ENCODE results near the gene FOXK1. TPM values are rescaled to one million over a fixed set of nuclear protein-coding genes. Genes with fewer than 3 reads are reported as not detected.

The FOXK1 gene
- total RNA-seq, 1 donor from 2014 or later, result 56.3 TPM

DNA sequence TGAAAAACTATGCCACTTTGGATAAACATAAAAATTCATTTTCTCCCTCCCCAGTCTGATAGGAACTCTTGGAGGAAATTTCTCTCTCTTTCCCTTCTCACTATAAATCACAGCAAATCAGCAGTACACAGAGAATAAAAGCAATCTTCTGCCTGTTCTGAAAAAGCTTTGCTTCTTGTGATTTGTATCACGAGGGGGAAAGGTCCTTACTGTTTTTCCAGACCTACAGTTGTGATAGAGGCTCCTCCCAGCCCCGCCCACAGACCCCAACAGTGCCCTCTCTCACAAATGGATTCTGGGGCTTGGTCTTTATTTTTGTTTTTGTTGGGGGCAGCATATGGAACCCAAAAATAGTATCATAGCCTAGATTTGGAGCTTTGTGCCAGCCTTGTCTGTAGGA is 12.2 kb downstream of the FOXK1 start:
- DNase-seq (ENCODE audit: extremely low read depth, low read depth, low spot score), result no peak

DNA sequence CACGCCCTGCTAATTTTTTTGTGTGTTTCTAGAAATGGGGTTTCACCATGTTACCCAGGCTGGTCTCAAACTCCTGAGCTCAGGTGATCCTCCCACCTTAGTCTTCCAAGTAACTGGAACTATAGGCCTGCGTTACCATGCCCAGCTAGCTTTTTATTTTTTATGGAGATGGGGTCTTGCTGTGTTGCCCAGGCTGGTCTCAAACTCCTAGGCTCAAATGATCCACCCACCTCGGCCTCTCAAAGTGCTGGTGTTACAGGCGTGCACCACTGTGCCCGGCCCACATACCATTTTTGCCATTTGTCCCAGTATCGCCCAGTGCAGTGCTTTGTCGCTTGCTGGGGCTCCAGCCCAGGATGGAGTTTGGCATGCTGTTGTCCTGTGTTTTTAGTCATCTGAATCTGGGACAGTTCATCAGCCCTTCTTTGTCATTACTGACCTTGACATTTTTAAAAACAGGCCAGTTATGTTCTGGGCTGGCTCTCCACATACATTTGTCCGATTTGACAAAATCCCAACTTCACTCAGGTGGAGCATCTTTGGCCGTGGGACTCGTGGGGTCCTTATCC is 16.7 kb downstream of the FOXK1 start:
- DNase-seq (ENCODE audit: extremely low read depth, low read depth, low spot score), result no peak

DNA sequence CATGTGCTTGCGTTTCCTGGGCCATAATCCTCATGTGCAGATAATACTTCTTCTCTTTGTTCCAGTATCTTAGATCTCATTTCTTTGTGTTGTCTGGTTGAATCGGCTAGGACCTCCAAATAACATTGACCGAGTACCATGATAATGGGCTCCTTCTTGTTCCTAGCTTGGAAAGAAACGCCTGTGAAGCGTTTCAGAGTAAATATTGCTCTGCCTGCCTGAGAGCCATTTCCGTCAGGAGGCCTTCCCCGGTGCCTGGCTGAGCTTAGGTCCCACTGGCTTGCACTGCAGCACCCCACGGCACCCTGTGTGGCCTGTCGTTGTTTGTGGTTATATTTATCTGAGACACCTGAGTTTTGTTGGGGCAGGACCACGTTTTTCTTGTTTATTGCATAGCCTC is 17.7 kb downstream of the FOXK1 start:
- no peak for DNase-seq (ENCODE audit: extremely low read depth, low read depth, low spot score)

DNA sequence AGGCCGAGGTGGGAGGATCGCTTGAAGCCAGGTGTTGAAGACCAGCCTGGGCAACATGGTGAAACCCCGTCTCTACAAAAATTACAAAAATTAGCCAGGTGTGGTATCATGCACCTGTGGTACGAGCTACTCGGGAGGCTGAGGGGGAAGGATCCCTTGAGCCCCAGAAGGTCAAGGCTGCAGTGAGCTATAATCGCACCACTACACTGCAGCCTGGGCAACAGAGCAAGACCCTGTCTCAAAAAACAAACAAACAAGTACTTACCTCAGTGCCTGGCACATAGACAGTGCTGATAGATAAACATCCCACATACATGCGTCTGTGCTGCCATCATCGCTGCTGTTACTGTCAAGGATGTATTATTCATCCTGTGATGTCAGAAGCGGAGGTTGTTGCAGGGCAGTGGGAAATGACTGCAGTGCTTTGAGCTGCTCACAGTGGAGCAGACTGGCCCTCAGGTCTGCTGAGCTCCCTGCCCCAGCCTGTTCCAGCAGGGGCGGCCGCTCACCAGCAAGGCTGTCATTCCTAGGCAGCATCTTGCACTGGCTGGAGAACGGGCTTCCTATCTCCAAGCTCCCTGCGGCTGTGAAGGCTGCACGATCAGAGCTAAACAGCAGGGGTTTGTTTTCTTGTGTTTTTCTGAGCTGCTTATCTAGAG is 18.6 kb downstream of the FOXK1 start:
- DNase-seq (ENCODE audit: extremely low read depth, low read depth, low spot score), result peak; percentile 94

DNA sequence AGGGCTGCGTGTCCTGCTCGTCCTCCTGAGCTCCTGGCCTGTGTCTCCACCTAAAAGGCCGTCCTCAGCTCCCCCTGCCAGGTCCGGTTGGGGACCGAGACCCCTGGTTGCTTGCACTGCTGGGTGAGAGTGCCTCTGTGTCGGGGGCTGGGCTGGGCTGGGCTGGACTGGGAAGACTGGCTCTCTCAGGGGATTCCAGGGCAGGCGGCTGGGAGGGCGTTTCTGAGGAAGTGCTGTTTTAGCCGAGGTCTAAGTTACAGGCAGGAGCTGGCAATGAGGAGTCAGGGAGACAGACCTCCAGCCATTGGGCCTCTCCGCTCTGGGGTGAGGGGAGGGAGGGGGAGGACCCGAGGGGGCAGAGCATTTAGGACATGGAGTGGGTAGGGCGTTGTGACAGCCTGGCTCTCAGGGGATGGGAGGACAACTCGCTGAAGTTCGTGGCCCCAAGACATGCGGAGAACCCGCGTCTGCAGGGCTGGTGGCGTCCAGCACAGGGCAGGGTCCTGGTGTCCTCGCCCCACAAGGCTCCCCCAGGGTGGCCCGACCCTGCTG is 20.9 kb downstream of the FOXK1 start:
- DNase-seq (ENCODE audit: extremely low read depth, low read depth, low spot score), result no peak

DNA sequence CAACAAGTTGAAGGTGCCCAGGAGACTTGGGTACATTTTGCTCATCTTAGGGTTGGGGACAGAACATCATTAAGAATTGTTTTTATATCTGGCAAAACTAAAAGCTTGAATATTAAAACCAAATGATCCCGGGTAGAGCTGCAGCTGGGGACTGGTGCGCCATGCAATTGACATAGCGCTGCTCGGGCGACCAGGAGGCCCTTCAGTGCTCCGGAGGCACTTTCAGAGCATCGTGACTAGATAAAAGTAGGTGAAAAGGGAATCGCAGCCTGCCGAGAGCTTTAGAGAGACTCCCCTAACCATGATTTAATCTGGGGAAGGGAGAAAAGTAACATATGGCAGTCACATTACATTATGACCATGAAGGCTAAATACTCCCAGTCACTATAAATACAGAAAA is 21.4 kb downstream of the FOXK1 start:
- no peak for DNase-seq (ENCODE audit: extremely low read depth, low read depth, low spot score)

DNA sequence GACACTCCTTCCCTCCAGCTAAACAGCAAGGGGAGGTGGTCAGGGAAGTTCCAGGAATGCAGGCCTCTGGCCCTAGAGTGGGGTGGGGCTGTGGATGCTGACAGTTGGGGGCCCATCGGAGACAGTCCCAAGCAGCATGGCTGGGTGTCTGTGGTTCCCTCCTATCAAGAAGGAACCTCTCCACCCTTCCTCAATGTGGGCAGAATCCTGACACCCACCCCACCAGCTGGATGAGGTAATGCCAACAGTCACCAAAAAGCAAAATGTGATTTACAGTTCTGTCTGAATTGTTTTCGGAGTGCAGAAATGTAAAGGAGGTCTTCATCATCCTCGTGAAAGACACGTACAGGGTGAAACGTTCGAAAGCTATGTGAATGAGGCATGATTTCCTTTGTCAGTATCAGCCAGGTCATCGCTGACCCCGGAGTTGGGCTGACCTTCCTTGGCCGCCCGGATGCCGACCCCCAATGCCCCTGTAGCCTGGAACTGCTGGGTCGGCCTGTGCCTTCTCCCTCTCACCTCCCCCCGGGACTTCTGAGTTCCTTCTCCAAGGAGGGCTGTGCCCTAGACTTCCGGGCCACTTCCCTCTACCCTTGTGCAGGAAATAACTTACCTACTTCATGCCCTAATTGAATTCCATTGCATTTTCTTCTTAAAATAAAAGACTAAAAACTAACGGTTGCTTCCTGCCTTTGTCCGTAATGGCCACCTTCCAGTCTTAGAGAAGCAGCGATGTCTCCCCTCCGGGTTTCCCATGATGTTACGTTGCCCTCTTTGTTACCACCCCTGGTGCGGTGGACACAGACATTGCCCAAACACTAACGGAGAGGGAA is 24.5 kb downstream of the FOXK1 start:
- DNase-seq (ENCODE audit: extremely low read depth, low read depth, low spot score), result peak; percentile 76

DNA sequence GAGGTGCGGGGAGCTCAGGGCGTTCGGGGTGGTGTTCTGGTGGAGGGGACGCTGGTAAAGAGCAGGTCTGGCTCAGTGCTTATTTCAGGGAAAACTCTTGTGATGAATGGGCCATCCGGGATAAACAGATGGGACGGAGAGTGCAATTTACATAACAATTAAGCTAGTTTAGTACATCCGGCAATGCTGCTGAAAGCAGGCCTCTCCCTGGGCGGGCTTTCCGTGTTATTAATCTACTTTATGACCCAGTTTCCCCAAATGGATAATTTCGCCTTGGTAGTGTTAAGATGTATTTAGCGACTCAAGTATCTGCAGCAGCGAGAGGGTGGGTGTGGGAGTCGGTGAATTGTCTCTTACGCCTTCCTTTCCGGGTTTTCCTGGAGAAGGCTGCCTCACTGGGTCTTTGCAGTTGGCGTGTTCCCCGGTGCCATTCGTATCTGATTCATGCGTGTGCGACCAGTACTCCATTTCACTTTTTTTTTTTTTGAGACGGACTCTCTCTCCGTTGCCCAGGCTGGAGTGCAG is 25.2 kb downstream of the FOXK1 start:
- DNase-seq (ENCODE audit: extremely low read depth, low read depth, low spot score), result no peak

DNA sequence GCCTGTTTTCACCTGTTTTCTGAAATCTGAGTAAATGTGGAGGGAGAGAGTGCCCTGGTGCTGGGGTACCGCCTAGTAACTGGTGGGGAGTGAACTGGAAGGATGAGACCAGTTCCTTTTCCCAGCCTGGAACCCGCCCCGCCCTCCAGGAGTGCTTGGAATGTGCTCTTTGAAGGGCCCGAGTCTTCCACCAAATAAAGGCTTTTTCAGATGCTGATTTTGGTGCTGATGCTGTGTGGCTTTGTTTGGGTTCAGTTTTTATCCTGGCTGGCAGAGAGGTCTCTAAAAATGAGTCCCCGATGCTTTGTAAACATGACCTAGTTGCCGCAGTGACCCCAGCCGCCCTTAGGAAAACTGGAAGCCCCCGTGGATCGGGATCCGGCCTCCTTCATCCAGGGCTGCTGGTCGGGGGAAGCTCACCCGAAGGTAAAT is 25.9 kb downstream of the FOXK1 start:
- no peak for DNase-seq (ENCODE audit: extremely low read depth, low read depth, low spot score)

DNA sequence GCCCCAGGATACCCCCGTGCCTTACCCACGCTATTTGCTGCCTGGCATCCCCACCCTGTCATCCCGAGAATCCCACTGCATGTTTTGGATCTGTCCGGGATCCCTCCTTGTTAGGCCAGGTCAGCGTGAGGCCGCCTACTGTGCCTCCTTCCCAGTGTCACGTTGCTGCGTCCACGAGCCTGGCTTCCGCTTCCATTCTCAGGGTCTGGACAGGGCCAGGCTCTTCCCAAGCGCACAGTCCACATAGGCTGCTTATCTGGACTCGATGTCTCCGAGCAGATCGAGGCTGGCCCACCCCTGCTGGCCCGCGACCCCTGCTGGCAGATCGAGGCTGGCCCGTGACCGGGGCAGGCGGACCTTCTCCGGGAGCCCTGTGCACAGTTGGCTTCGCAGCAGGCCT is 27.1 kb downstream of the FOXK1 start:
- no peak for DNase-seq (ENCODE audit: extremely low read depth, low read depth, low spot score)

DNA sequence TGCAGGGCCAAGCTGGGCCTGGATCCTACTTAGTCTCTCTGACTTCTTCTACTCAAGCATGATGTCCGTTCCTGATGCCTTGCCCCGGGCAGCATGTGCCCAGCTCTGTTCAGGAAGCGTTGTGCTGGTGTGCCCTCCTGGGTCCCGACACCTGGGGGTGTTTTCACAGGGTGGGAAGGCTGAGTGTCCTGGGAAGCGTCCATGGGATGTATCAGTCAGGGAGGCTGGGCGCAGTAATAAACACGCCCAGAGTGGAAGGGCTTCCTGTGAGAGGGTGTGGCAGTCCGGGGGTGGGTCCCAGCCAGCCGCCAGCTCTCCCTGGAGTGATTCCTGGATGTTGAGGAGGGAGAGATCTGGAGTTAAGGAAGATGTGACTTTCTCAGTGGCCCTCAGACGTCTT is 29.0 kb downstream of the FOXK1 start:
- DNase-seq (ENCODE audit: extremely low read depth, low read depth, low spot score), result no peak

DNA sequence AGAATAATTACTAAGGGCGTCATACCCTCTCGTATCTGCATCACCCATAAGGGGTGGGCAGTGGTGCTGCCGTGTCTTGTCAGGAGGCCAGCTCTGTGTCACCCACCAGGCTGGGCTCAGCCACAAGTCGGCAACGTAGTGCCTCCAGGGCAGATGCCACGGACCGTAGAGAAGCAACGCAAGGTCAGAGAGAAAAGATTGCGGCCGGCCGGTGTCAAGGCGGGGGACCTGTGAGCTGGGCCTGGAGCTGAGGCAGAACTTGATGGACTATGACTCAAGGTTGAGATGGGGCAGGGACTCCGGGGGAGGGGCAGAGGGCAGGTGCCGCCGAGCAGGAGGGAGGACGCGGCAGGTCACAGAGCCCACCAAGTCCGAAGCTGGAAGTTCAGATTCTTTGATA is 29.5 kb downstream of the FOXK1 start:
- no peak for DNase-seq (ENCODE audit: extremely low read depth, low read depth, low spot score)

DNA sequence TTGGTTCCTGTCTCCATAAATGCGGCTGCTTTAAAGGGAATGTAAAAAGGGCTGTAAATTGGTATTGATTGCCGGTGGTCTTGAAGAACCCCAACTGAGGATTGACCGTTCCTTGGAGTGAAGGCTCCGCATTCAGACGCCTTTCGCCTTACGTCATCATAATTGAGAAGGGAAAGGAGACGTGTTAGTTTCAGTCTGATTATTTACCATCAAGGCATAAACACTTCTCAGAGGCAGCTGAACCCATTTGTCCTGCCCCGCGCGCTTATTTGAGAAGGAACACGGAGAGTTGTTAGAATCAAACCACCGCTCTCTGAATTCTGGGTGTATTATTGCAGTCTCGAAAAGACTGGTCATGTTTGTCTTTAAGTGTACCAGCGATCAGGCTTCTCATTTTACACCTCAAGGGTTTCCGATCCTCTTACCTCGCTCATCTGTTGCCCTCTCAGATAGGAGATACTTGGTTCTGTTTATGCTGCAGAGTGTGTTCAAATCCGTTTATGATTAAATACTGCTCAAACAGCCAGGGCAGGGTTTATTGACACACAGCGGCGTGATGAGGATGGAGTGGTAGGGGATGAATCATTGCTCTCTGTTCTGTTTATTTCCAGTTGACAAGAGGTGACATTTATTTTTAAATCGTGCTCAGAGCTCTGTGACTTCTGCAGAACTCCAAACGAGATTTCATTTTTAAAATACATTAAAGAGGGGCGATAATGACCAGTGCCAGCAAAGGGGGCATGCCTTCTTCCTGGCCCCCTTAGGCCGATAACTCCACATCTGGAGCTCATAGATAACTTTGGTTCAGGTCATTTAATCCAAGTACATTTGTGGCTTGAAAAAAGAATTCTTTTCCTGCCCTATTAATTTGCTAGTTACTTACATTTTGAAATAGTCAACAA is 30.4 kb downstream of the FOXK1 start:
- DNase-seq (ENCODE audit: extremely low read depth, low read depth, low spot score), result no peak

DNA sequence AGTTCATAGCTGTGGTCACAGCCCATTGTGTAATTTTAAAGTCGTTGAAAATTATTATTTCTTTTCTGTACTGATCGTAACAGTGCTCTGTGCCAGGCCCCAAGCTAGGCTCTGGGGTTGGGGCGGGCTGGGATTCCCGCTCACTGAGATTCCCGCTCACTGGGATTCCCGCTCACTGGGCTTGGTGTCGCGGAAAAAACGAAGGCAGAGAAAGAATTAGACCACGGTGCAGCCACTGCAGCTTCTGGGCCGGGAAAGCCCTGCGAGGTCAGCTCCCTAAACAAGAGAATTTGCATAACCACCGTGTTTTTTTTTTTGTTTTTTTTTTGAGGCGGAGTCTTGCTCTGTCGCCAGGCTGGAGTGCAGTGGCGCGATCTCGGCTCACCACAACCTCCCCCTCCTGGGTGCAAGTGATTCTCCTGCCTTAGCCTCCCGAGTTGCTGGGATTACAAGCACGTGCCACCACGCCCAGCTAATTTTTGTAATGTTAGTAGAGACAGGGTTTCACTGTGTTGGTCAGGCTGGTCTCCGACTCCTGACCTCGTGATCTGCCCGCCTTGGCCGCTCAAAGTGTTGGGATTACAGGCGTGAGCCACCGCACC is 31.2 kb downstream of the FOXK1 start:
- DNase-seq (ENCODE audit: extremely low read depth, low read depth, low spot score), result no peak

DNA sequence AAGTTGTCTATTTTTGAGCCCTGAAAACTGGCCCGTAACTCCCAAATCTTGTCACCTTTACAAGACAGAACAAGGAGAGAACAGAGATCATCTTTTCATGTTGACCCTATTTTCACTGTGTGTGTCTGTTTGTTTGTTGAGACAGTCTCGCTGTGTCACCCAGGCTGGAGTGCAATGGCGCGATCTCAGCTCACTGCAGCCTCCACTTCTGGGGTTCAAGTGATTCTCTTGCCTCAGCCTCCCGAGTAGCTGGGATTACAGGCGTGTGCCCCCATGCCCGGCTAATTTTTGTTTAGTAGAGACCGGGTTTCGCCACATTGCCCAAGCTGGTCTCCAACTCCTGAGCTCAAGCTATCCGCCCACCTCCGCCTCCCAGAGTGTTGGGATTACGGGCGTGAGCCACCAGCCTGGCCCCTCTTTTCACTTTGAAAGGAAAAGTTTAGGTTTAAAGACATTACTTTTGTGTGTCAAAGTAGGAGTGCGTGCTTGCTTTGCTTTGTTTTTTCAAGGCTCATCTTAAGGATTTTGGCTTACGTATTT is 32.1 kb downstream of the FOXK1 start:
- DNase-seq (ENCODE audit: extremely low read depth, low read depth, low spot score), result no peak

DNA sequence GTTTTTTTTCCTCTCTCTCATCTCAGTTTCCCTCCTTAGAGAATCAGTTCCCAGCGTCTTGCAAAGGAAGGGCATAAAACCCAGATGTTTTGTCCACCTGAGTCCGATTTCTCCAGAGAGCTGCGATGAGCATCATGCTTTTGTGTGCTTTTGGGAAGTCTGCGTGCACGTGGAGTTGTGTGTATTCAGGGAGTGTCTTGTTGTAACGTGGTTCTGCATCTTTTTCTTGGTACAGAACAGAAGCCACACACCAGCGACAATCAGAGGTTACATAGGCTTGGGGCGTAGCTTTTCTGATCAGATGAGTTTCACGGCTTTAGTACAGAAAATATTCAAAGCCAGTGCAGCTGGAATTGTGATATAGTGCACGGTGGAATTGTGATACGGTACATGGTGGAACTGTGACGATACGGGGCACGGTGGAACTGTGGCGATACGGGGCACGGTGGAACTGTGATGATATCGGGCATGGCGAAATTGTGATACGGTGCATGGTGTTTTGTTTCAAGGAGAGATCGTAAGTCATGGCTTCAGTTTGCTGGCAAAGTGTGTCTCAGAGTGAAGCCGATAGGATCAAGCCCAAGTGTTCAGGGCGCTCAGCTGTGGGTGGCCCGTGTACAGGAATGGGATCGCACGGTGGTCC is 32.8 kb downstream of the FOXK1 start:
- no peak for DNase-seq (ENCODE audit: extremely low read depth, low read depth, low spot score)

DNA sequence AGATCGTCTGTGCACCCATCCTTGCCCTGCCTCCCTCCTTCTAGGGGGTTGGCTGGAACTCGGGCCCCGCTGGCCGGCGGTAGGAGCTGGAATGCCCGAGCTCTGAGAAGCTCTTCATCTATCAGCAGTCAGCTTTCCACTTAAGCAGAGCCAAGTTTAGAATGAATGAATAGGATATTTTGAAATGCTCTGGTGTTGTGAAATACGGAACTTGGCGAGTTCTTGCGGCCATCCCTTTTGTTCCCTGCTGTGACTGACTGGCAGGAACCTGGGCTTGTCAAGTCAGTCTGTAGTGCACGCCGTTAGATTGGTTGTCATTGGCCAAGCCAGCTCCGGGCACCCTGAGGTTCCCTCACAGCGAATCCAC is 33.3 kb downstream of the FOXK1 start:
- DNase-seq (ENCODE audit: extremely low read depth, low read depth, low spot score), result no peak

DNA sequence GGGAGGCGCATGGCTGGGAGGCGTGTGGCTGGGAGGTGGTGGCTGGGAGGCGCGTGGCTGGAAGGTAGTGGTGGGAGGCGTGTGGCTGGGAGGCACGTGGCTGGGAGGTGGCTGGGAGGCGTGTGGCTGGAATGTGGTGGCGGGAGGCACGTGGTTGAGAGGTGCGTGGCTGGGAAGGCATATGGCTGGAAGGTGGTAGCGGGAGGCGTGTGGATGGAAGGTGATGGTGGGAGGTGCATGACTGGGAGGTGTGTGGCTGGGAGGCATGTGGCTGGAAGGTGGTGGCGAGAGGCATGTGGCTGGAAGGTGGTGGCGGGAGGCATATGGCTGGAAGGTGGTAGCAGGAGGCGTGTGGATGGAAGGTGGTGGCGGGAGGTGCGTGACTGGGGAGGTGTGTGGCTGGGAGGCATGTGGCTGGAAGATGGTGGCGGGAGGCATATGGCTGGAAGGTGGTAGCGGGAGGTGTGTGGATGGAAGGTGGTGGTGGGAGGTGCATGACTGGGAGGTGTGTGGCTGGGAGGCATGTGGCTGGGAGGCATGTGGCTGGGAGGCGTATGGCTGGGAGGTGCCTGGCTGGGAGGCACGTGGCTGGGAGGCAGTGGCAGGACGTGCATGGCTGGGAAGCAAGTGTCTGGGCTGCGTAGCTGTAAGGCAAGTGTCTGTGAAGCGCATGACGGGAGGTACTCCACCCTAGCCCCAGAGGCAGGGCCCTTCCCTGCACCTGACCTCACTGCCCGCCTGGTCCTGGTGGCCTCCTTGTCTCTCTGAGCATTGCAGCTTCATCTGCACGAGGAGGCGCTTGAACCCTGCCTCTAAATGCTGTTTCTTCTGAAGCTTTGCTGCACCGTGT is 35.1 kb downstream of the FOXK1 start:
- DNase-seq (ENCODE audit: extremely low read depth, low read depth, low spot score), result no peak
